Measurements from ENCODE around the gene MBD1.

The MBD1 gene

GRCh38 chr18:50287441-50288347, 6.4 kb upstream of the MBD1 start, which contains the start of gene CXXC1:
Gene CXXC1 (minus strand): TSS chr18:50287692. CDS start chr18:50287589, 103 bp downstream.
- H3K4me1 ChIP-seq (ENCODE audit: control insufficient read depth, insufficient read depth, low read length): peaks cover 3% of the 10 kb centered on the region
- peaks cover 6% of the 10 kb centered on the region for H3K27me3 ChIP-seq (replicated peaks; ENCODE audit: control insufficient read depth, insufficient read depth, low read length)
- H3K9ac ChIP-seq (ENCODE audit: low read length): peak within 1 kb of the TSS; percentile 94
- peak within 1 kb of the TSS; percentile 93 for H3K4me3 ChIP-seq (ENCODE audit: low read length)
- H3K36me3 ChIP-seq (ENCODE audit: control insufficient read depth, insufficient read depth, low read length, severe bottlenecking): peaks cover 16% of the 10 kb centered on the region
- DNase-seq (ENCODE audit: low read depth): peak; percentile 100
- H3K9me3 ChIP-seq (ENCODE audit: control insufficient read depth, low read length): no peaks in the 10 kb centered on the region

GRCh38 chr18:50287028-50287440, 5.7 kb upstream of the MBD1 start:
- H3K27me3 ChIP-seq (replicated peaks; ENCODE audit: control insufficient read depth, insufficient read depth, low read length): peaks cover 6% of the 10 kb centered on the region
- no peaks in the 10 kb centered on the region for H3K9me3 ChIP-seq (ENCODE audit: control insufficient read depth, low read length)
- peak overlapping the region; percentile 93 for H3K4me3 ChIP-seq (ENCODE audit: low read length)
- peaks cover 6% of the 10 kb centered on the region for H3K4me1 ChIP-seq (ENCODE audit: control insufficient read depth, insufficient read depth, low read length)
- peaks cover 21% of the 10 kb centered on the region for H3K36me3 ChIP-seq (ENCODE audit: control insufficient read depth, insufficient read depth, low read length, severe bottlenecking)
- no peak for DNase-seq (ENCODE audit: low read depth)
- H3K9ac ChIP-seq (ENCODE audit: low read length): peak overlapping the region; percentile 94

GRCh38 chr18:50286391-50287027, 5.2 kb upstream of the MBD1 start:
- H3K9ac ChIP-seq (ENCODE audit: low read length): peak overlapping the region; percentile 94

GRCh38 chr18:50285631-50286321, 4.5 kb upstream of the MBD1 start:
- Histone ChIP-seq H3K4me3 (ENCODE audit: low read length) (peak overlapping the region; percentile 93), H3K27me3 (replicated peaks; ENCODE audit: control insufficient read depth, insufficient read depth, low read length) (peaks cover 2% of the 10 kb centered on the region), H3K36me3 (ENCODE audit: control insufficient read depth, insufficient read depth, low read length, severe bottlenecking) (peaks cover 21% of the 10 kb centered on the region), H3K4me1 (ENCODE audit: control insufficient read depth, insufficient read depth, low read length) (peaks cover 9% of the 10 kb centered on the region), H3K9ac (ENCODE audit: low read length) (no peak overlapping the region), H3K9me3 (ENCODE audit: control insufficient read depth, low read length) (no peaks in the 10 kb centered on the region)
- no peak for DNase-seq (ENCODE audit: low read depth)

More at GRCh38 chr18:50286391-50287027, 5.2 kb upstream of the MBD1 start:
- H3K9me3 ChIP-seq (ENCODE audit: control insufficient read depth, low read length): no peaks in the 10 kb centered on the region
- H3K4me3 ChIP-seq (ENCODE audit: low read length): peak overlapping the region; percentile 93
- DNase-seq (ENCODE audit: low read depth): peak; percentile 27
- H3K4me1 ChIP-seq (ENCODE audit: control insufficient read depth, insufficient read depth, low read length): peaks cover 8% of the 10 kb centered on the region
- peaks cover 21% of the 10 kb centered on the region for H3K36me3 ChIP-seq (ENCODE audit: control insufficient read depth, insufficient read depth, low read length, severe bottlenecking)
- H3K27me3 ChIP-seq (replicated peaks; ENCODE audit: control insufficient read depth, insufficient read depth, low read length): peaks cover 6% of the 10 kb centered on the region

- H3K27me3 ChIP-seq (replicated peaks; ENCODE audit: control insufficient read depth, insufficient read depth, low read length): no peaks in the 10 kb centered on the region
- peaks cover 16% of the 10 kb centered on the region for H3K4me1 ChIP-seq (ENCODE audit: control insufficient read depth, insufficient read depth, low read length)
Observed at GRCh38 chr18:50285071-50285470, 3.7 kb upstream of the MBD1 start.

GRCh38 chr18:50284255-50284885, 3.0 kb upstream of the MBD1 start:
- Histone ChIP-seq H3K4me3 (ENCODE audit: low read length) (no peak overlapping the region), H3K9me3 (ENCODE audit: control insufficient read depth, low read length) (no peaks in the 10 kb centered on the region), H3K9ac (ENCODE audit: low read length) (no peak overlapping the region), H3K27me3 (replicated peaks; ENCODE audit: control insufficient read depth, insufficient read depth, low read length) (no peaks in the 10 kb centered on the region), H3K36me3 (ENCODE audit: control insufficient read depth, insufficient read depth, low read length, severe bottlenecking) (peaks cover 21% of the 10 kb centered on the region), H3K4me1 (ENCODE audit: control insufficient read depth, insufficient read depth, low read length) (peaks cover 23% of the 10 kb centered on the region)
- no peak for DNase-seq (ENCODE audit: low read depth)

More at GRCh38 chr18:50285071-50285470, 3.7 kb upstream of the MBD1 start:
- Histone ChIP-seq H3K9ac (ENCODE audit: low read length) (no peak overlapping the region), H3K36me3 (ENCODE audit: control insufficient read depth, insufficient read depth, low read length, severe bottlenecking) (peaks cover 21% of the 10 kb centered on the region), H3K4me3 (ENCODE audit: low read length) (no peak overlapping the region), H3K9me3 (ENCODE audit: control insufficient read depth, low read length) (no peaks in the 10 kb centered on the region)
- DNase-seq (ENCODE audit: low read depth): no peak

- no peak for DNase-seq (ENCODE audit: low read depth)
Observed at GRCh38 chr18:50283469-50284209, 2.3 kb upstream of the MBD1 start.

GRCh38 chr18:50282521-50283335, 1.4 kb upstream of the MBD1 start:
- no peak for DNase-seq (ENCODE audit: low read depth)
- Histone ChIP-seq H3K27me3 (replicated peaks; ENCODE audit: control insufficient read depth, insufficient read depth, low read length) (no peaks in the 10 kb centered on the region), H3K9ac (ENCODE audit: low read length) (peak overlapping the region; percentile 98), H3K36me3 (ENCODE audit: control insufficient read depth, insufficient read depth, low read length, severe bottlenecking) (peaks cover 27% of the 10 kb centered on the region), H3K4me3 (ENCODE audit: low read length) (peak overlapping the region; percentile 99), H3K4me1 (ENCODE audit: control insufficient read depth, insufficient read depth, low read length) (peaks cover 23% of the 10 kb centered on the region), H3K9me3 (ENCODE audit: control insufficient read depth, low read length) (no peaks in the 10 kb centered on the region)

More at GRCh38 chr18:50283469-50284209, 2.3 kb upstream of the MBD1 start:
- Histone ChIP-seq H3K4me1 (ENCODE audit: control insufficient read depth, insufficient read depth, low read length) (peaks cover 25% of the 10 kb centered on the region), H3K36me3 (ENCODE audit: control insufficient read depth, insufficient read depth, low read length, severe bottlenecking) (peaks cover 21% of the 10 kb centered on the region), H3K27me3 (replicated peaks; ENCODE audit: control insufficient read depth, insufficient read depth, low read length) (no peaks in the 10 kb centered on the region), H3K9me3 (ENCODE audit: control insufficient read depth, low read length) (no peaks in the 10 kb centered on the region), H3K9ac (ENCODE audit: low read length) (no peak overlapping the region), H3K4me3 (ENCODE audit: low read length) (no peak overlapping the region)

- peak overlapping the region; percentile 99 for H3K4me3 ChIP-seq (ENCODE audit: low read length)
- H3K27me3 ChIP-seq (replicated peaks; ENCODE audit: control insufficient read depth, insufficient read depth, low read length): no peaks in the 10 kb centered on the region
- no peak for DNase-seq (ENCODE audit: low read depth)
- H3K9me3 ChIP-seq (ENCODE audit: control insufficient read depth, low read length): no peaks in the 10 kb centered on the region
- H3K4me1 ChIP-seq (ENCODE audit: control insufficient read depth, insufficient read depth, low read length): peaks cover 23% of the 10 kb centered on the region
- H3K36me3 ChIP-seq (ENCODE audit: control insufficient read depth, insufficient read depth, low read length, severe bottlenecking): peaks cover 32% of the 10 kb centered on the region
- H3K9ac ChIP-seq (ENCODE audit: low read length): peak overlapping the region; percentile 98
Observed at GRCh38 chr18:50281972-50282520, 723 bp upstream of the MBD1 start.
